GM18498 (cell line): ENCODE data around the gene ITGBL1.

Experiments used
- ATAC-seq: cut with Tn5 transposase; IDR thresholded peaks from one replicate; pipeline ENCODE4 v1.9.1; 2021; ENCODE audit warnings: mild to moderate bottlenecking, moderate library complexity; ENCODE audit not compliant: unreplicated experiment

Gene ITGBL1

GRCh38 chr13:101555610-101556009, 103.1 kb downstream of the ITGBL1 start:
- no peak for ATAC-seq

- ATAC-seq: no peak
These were observed 104.2 kb downstream of the ITGBL1 start for GRCh38 chr13:101556676-101557123.

GRCh38 chr13:101565317-101565716, 112.8 kb downstream of the ITGBL1 start:
- no peak for ATAC-seq

- ATAC-seq: no peak
These were observed 115.4 kb downstream of the ITGBL1 start for GRCh38 chr13:101567841-101568240.

GRCh38 chr13:101569807-101570206, 117.3 kb downstream of the ITGBL1 start:
- no peak for ATAC-seq

GRCh38 chr13:101570410-101570809, 117.9 kb downstream of the ITGBL1 start:
- no peak for ATAC-seq

GRCh38 chr13:101572456-101572855, 120.0 kb downstream of the ITGBL1 start:
- no peak for ATAC-seq

- ATAC-seq: no peak
These were observed 123.1 kb downstream of the ITGBL1 start for GRCh38 chr13:101575581-101575980.

- ATAC-seq: no peak
These were observed 124.0 kb downstream of the ITGBL1 start for GRCh38 chr13:101576455-101576854.

- no peak for ATAC-seq
These were observed 124.5 kb downstream of the ITGBL1 start for GRCh38 chr13:101576977-101577376.

GRCh38 chr13:101579281-101579802, 126.9 kb downstream of the ITGBL1 start:
- ATAC-seq: no peak

GRCh38 chr13:101584331-101584730, 131.9 kb downstream of the ITGBL1 start:
- no peak for ATAC-seq

GRCh38 chr13:101590479-101590878, 138.0 kb downstream of the ITGBL1 start:
- no peak for ATAC-seq

- ATAC-seq: no peak
These were observed 142.5 kb downstream of the ITGBL1 start for GRCh38 chr13:101594936-101595335.

- ATAC-seq: no peak
These were observed 144.3 kb downstream of the ITGBL1 start for GRCh38 chr13:101596803-101597202.

GRCh38 chr13:101611491-101612475, 159.3 kb downstream of the ITGBL1 start:
- ATAC-seq: no peak

GRCh38 chr13:101612735-101613134, 160.3 kb downstream of the ITGBL1 start:
- ATAC-seq: no peak

GRCh38 chr13:101614491-101614890, 162.0 kb downstream of the ITGBL1 start:
- no peak for ATAC-seq

- no peak for ATAC-seq
These were observed 166.1 kb downstream of the ITGBL1 start for GRCh38 chr13:101618440-101619187.

GRCh38 chr13:101621099-101621498, 168.6 kb downstream of the ITGBL1 start:
- ATAC-seq: no peak

- ATAC-seq: no peak
These were observed 171.2 kb downstream of the ITGBL1 start for GRCh38 chr13:101623470-101624209.
